WTC11 (cell line): ENCODE measurements around the gene SLC25A19. TPM values are rescaled to one million over a fixed set of nuclear protein-coding genes. Genes with fewer than 3 reads are reported as not detected.
A peak's percentile ranks its signal among the peaks of the same experiment; 100 is the strongest.

Source experiments
- ATAC-seq: fragments of 200-7000 bp; cut with Tn5 transposase; 2 replicates; pipeline ENCODE4 v1.10.0; 2021; ENCODE audit warnings: mild to moderate bottlenecking, moderate library complexity
- CTCF ChIA-PET: fragments of 300-600 bp; sonication (Branson Sonifier 250); formaldehyde crosslinking; loops from one replicate; lab custom pipeline; 2021; ENCODE audit warnings: antibody characterized with exemption; lab: Charles Lee
- POLR2A ChIA-PET: fragments of 350-600 bp; sonication (Branson Sonifier 250); formaldehyde crosslinking; loops from one replicate; lab custom pipeline; 2021; ENCODE audit warnings: antibody characterized with exemption; lab: Charles Lee
- DNase-seq: peaks from one replicate; pipeline ENCODE4 v3.0.0; 2021; ENCODE audit warnings: low spot score
- H3K27ac Mint-ChIP-seq: 2 replicates; pipeline ENCODE4 v1.8.0; 2021; ENCODE audit warnings: mixed read lengths
- H3K27me3 Mint-ChIP-seq: 2 replicates; pipeline ENCODE4 v1.8.0; 2021; ENCODE audit warnings: low read depth, mild to moderate bottlenecking, moderate library complexity, mixed read lengths
- H3K36me3 Mint-ChIP-seq: 2 replicates; pipeline ENCODE4 v1.8.0; 2021; ENCODE audit warnings: mixed read lengths
- H3K4me1 Mint-ChIP-seq: 2 replicates; pipeline ENCODE4 v1.8.0; 2022; ENCODE audit warnings: mixed read lengths
- H3K4me3 Mint-ChIP-seq: 2 replicates; pipeline ENCODE4 v1.8.0; 2021; ENCODE audit warnings: mild to moderate bottlenecking, moderate library complexity, mixed read lengths
- H3K9me3 Mint-ChIP-seq: 2 replicates; pipeline ENCODE4 v1.8.0; 2021; ENCODE audit warnings: mixed read lengths
- ATF2 ChIP-seq: sonication (generic); formaldehyde crosslinking; IDR thresholded peaks from 2 replicates; pipeline ENCODE4 v1.8.1; 2022; ENCODE audit warnings: low read depth, missing genetic modification reagents, borderline replicate concordance
- CREB1 ChIP-seq: sonication (generic); formaldehyde crosslinking; IDR thresholded peaks from 2 replicates; pipeline ENCODE4 v1.8.0; 2023; ENCODE audit warnings: mild to moderate bottlenecking, missing genetic modification reagents
- FOXJ3 ChIP-seq: sonication (generic); formaldehyde crosslinking; IDR thresholded peaks from 2 replicates; pipeline ENCODE4 v1.9.0; 2021; ENCODE audit warnings: missing genetic modification reagents, mild to moderate bottlenecking, borderline replicate concordance
- FOXK1 ChIP-seq: sonication (generic); formaldehyde crosslinking; IDR thresholded peaks from 2 replicates; pipeline ENCODE4 v1.8.0; 2022; ENCODE audit warnings: mild to moderate bottlenecking, moderate library complexity, missing genetic modification reagents
- FOXP4 ChIP-seq: sonication (generic); formaldehyde crosslinking; IDR thresholded peaks from 2 replicates; pipeline ENCODE4 v1.8.0; 2022; ENCODE audit warnings: mild to moderate bottlenecking, missing genetic modification reagents
- GTF2I ChIP-seq: fragments of 250-450 bp; sonication (Bioruptor Pico); conservative IDR thresholded peaks from 2 replicates; pipeline ENCODE4 v1.4.0; 2021; ENCODE audit warnings: mild to moderate bottlenecking
- IRF2 ChIP-seq: sonication (generic); formaldehyde crosslinking; IDR thresholded peaks from 2 replicates; pipeline ENCODE4 v1.8.0; 2022; ENCODE audit warnings: low read depth, missing genetic modification reagents, borderline replicate concordance
- JAZF1 ChIP-seq: fragments of 250-450 bp; sonication (Bioruptor Pico); IDR thresholded peaks from 2 replicates; pipeline ENCODE4 v1.9.0; 2021; ENCODE audit warnings: moderate library complexity, mild to moderate bottlenecking, inconsistent platforms
- NFYB ChIP-seq: sonication (generic); formaldehyde crosslinking; conservative IDR thresholded peaks from 2 replicates; pipeline ENCODE4 v1.8.0; 2022; ENCODE audit warnings: low read depth, missing genetic modification reagents
- PREB ChIP-seq: sonication (generic); formaldehyde crosslinking; IDR thresholded peaks from 2 replicates; pipeline ENCODE4 v1.8.1; 2022; ENCODE audit warnings: mild to moderate bottlenecking, missing genetic modification reagents, moderate library complexity, borderline replicate concordance
- RELA ChIP-seq: sonication (generic); formaldehyde crosslinking; IDR thresholded peaks from 2 replicates; pipeline ENCODE4 v1.8.1; 2022; ENCODE audit warnings: missing genetic modification reagents, mild to moderate bottlenecking, borderline replicate concordance
- TEAD1 ChIP-seq: sonication (generic); formaldehyde crosslinking; IDR thresholded peaks from 2 replicates; pipeline ENCODE4 v1.8.0; 2022; ENCODE audit warnings: mild to moderate bottlenecking, missing genetic modification reagents
- TP53 ChIP-seq: sonication (generic); formaldehyde crosslinking; IDR thresholded peaks from 2 replicates; pipeline ENCODE4 v1.8.1; 2023; ENCODE audit warnings: mild to moderate bottlenecking, missing genetic modification reagents
- ZNF138 ChIP-seq: sonication (generic); formaldehyde crosslinking; conservative IDR thresholded peaks from 2 replicates; pipeline ENCODE4 v1.8.1; 2022; ENCODE audit warnings: mild to moderate bottlenecking, moderate library complexity, missing genetic modification reagents
- ZNF232 ChIP-seq: sonication (generic); formaldehyde crosslinking; IDR thresholded peaks from 2 replicates; pipeline ENCODE4 v1.8.0; 2022; ENCODE audit warnings: mild to moderate bottlenecking, missing genetic modification reagents
- ZNF396 ChIP-seq: fragments of 250-450 bp; sonication (Bioruptor Pico); IDR thresholded peaks from 2 replicates; pipeline ENCODE4 v1.8.0; 2021; ENCODE audit warnings: mild to moderate bottlenecking, moderate library complexity, borderline replicate concordance
- ZNF416 ChIP-seq: fragments of 250-450 bp; sonication (Bioruptor Pico); IDR thresholded peaks from 2 replicates; pipeline ENCODE4 v1.9.0; 2021; ENCODE audit warnings: mild to moderate bottlenecking, inconsistent platforms
- ZNF423 ChIP-seq: fragments of 250-450 bp; sonication (Bioruptor Pico); IDR thresholded peaks from 2 replicates; pipeline ENCODE4 v2.1.2; 2022; ENCODE audit warnings: mild to moderate bottlenecking, moderate library complexity
- total RNA-seq: library from RNA; stranded (reverse); gene quantifications from 3 replicates; pipeline ENCODE4 v1.2.3, GENCODE V29; 2021
- TF ChIP-seq, protein P1 (sequence below): sonication (generic); formaldehyde crosslinking; IDR thresholded peaks from 2 replicates; pipeline ENCODE4 v1.8.1; 2022; ENCODE audit warnings: low read depth, mild to moderate bottlenecking, moderate library complexity, missing genetic modification reagents, borderline replicate concordance
- TF ChIP-seq, protein P2 (sequence below): sonication (generic); formaldehyde crosslinking; IDR thresholded peaks from 2 replicates; pipeline ENCODE4 v1.8.0; 2023; ENCODE audit warnings: missing genetic modification reagents
- TF ChIP-seq, protein P3 (sequence below): sonication (generic); formaldehyde crosslinking; IDR thresholded peaks from 2 replicates; pipeline ENCODE4 v1.8.1; 2023; ENCODE audit warnings: mild to moderate bottlenecking, missing genetic modification reagents, moderate library complexity
- TF ChIP-seq, protein P4 (sequence below): sonication (generic); formaldehyde crosslinking; IDR thresholded peaks from 2 replicates; pipeline ENCODE4 v1.8.1; 2022; ENCODE audit warnings: mild to moderate bottlenecking, moderate library complexity, missing genetic modification reagents

Gene SLC25A19
- total RNA-seq, 1 experiment from 2014 or later = 27.7 TPM

GRCh38 chr17:75325348-75325747, 36.1 kb upstream of the SLC25A19 start (continued):
- TF ChIP-seq PREB (CRISPR knock-in tag) (no peak), ZNF423 (CRISPR knock-in tag) (no peak)

DNA sequence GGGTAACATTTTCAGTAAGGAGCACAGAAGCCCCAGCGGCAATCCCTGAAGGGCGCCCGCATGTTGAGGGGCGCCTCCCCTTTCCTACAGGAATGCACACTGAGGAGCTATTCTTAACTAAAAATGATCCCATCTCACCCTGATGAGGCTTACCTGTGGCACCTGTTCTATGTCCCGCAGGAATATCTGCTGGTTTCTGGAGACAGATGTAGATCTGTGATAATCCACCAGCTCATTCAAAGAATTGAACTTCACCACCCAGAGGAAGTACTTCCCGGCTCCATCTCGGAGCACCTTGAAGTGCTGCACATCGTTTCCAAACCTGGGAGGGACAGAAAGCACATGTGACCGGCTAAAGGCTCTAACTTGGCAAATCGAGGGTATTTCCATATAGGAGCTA, 32.3 kb upstream of the SLC25A19 start:
- Mint-ChIP-seq H3K9me3 (no peaks in the 10 kb centered on the region), H3K36me3 (peaks cover 34% of the 10 kb centered on the region), H3K27me3 (no peaks in the 10 kb centered on the region), H3K4me1 (peaks cover 26% of the 10 kb centered on the region), H3K27ac (peak overlapping the region; percentile 41; the same call in 1 of the 2 replicates), H3K4me3 (no peak overlapping the region)
- ATAC-seq = no peak
- TF ChIP-seq NFYB (CRISPR knock-in tag) (no peak), CREB1 (CRISPR knock-in tag) (no peak), FOXK1 (no peak), TEAD1 (CRISPR knock-in tag) (no peak), ATF2 (no peak), ZNF396 (CRISPR knock-in tag) (no peak)
- TF ChIP-seq, protein P1, sequence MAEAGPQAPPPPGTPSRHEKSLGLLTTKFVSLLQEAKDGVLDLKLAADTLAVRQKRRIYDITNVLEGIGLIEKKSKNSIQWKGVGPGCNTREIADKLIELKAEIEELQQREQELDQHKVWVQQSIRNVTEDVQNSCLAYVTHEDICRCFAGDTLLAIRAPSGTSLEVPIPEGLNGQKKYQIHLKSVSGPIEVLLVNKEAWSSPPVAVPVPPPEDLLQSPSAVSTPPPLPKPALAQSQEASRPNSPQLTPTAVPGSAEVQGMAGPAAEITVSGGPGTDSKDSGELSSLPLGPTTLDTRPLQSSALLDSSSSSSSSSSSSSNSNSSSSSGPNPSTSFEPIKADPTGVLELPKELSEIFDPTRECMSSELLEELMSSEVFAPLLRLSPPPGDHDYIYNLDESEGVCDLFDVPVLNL (CRISPR knock-in tag) = no peak
- TF ChIP-seq, protein P2, sequence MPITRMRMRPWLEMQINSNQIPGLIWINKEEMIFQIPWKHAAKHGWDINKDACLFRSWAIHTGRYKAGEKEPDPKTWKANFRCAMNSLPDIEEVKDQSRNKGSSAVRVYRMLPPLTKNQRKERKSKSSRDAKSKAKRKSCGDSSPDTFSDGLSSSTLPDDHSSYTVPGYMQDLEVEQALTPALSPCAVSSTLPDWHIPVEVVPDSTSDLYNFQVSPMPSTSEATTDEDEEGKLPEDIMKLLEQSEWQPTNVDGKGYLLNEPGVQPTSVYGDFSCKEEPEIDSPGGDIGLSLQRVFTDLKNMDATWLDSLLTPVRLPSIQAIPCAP (CRISPR knock-in tag) = no peak
- ChIA-PET POLR2A (no interaction called here), CTCF (interaction anchor here (1.2 to 3.2 kb wide), 5 partner anchors 9 to 91 kb away, joined by 4 to 21 read pairs (median 13); partner anchors contain the start of gene SLC25A19)
- DNase-seq = no peak

DNA sequence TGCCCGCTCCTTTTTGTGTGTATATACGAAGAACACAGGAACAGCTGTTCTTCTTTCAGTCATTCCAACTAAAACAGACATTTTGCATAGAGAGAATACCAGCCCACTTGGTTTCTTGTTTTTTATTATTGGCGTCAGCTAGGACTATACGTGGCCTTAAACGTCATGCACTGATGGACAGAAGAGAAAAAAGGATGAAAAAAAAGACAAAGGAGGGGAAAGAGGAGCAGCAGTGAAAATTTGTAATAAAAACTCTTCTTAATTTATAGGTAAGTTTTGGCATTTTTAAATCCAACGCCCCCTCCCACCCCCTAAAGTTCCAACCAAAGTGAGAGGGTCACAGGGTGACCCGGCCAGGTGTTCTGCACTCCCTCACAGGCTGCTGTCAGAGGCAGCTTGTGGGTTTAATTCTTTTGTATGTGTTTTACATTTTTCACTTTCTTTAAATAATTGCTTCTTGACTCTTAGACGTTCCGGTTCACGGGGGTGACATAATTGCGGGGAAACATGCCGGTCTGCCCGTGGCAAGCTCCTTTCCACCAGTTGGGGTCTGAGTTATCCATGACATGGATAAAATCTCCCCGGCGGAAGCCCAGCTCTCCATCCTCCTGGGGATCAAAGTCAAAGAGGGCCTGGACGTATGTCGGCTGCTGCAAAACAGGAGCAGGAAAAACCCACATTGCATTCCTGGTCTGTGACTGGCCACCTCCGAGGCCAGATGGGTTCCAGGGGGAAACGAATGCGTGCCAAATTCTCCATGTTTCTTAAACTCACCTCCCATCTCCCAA, 30.9 kb upstream of the SLC25A19 start:
- ChIA-PET POLR2A (interaction anchor here (0.6 to 1.1 kb wide), 2 partner anchors 11 to 110 kb away, joined by 3 to 8 read pairs; no protein-coding TSS in a partner anchor), CTCF (interaction anchor here (0.6 to 3.2 kb wide), 8 partner anchors 17 to 119 kb away, joined by 3 to 13 read pairs (median 4); partner anchors contain the start of genes GRB2 and SLC25A19)
- ATAC-seq = no peak
- no peak overlapping the region for H3K4me3 Mint-ChIP-seq
- peaks cover 32% of the 10 kb centered on the region for H3K36me3 Mint-ChIP-seq
- no peak for TF ChIP-seq FOXJ3 (CRISPR knock-in tag)
- no peak for TF ChIP-seq FOXP4 (CRISPR knock-in tag)
- no peak for TF ChIP-seq ZNF232 (CRISPR knock-in tag)
- no peak for TF ChIP-seq TP53 (CRISPR knock-in tag)
- TF ChIP-seq FOXK1 = no peak
- no peak for TF ChIP-seq IRF2
- TF ChIP-seq NFYB (CRISPR knock-in tag) = no peak
- TF ChIP-seq, protein P3, sequence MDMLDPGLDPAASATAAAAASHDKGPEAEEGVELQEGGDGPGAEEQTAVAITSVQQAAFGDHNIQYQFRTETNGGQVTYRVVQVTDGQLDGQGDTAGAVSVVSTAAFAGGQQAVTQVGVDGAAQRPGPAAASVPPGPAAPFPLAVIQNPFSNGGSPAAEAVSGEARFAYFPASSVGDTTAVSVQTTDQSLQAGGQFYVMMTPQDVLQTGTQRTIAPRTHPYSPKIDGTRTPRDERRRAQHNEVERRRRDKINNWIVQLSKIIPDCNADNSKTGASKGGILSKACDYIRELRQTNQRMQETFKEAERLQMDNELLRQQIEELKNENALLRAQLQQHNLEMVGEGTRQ (CRISPR knock-in tag) = no peak
- TF ChIP-seq, protein P4, sequence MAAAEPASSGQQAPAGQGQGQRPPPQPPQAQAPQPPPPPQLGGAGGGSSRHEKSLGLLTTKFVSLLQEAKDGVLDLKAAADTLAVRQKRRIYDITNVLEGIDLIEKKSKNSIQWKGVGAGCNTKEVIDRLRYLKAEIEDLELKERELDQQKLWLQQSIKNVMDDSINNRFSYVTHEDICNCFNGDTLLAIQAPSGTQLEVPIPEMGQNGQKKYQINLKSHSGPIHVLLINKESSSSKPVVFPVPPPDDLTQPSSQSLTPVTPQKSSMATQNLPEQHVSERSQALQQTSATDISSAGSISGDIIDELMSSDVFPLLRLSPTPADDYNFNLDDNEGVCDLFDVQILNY = no peak
- TF ChIP-seq RELA (CRISPR knock-in tag) = no peak
- TF ChIP-seq ZNF138 (CRISPR knock-in tag) = no peak
- TF ChIP-seq ZNF416 (CRISPR knock-in tag) = no peak
- TF ChIP-seq GTF2I (CRISPR knock-in tag) = no peak
- no peak for TF ChIP-seq JAZF1 (CRISPR knock-in tag)
- no peaks in the 10 kb centered on the region for H3K27me3 Mint-ChIP-seq
- H3K4me1 Mint-ChIP-seq = peaks cover 16% of the 10 kb centered on the region
- no peaks in the 10 kb centered on the region for H3K9me3 Mint-ChIP-seq
- H3K27ac Mint-ChIP-seq = peak overlapping the region; percentile 14; the same call in 1 of the 2 replicates
- DNase-seq = no peak
